OCI-LY3 (cell line): ENCODE measurements around the gene CEACAM6.

Experiments used
- H2AFZ ChIP-seq: fragments of 200-600, 300-600 bp; shearing (Covaris generic); 2 replicates; pipeline ENCODE4 v1.6.0; 2014; ENCODE audit warnings: antibody characterized with exemption, low read depth, low read length
- H3K27ac ChIP-seq: fragments of 200-600, 300-600 bp; sonication (generic); 2 replicates; pipeline ENCODE4 v1.5.1; 2014; ENCODE audit warnings: mild to moderate bottlenecking, low read length, moderate library complexity, mixed read lengths
- H3K27me3 ChIP-seq: fragments of 200-600, 300-600 bp; sonication (generic); 2 replicates; pipeline ENCODE4 v1.6.1; 2014; ENCODE audit warnings: low read depth, low read length, mixed read lengths
- H3K36me3 ChIP-seq: fragments of 200-600, 300-600 bp; sonication (generic); replicated peaks from 2 replicates; pipeline ENCODE3; 2014; ENCODE audit warnings: low read depth, low read length, mixed read lengths
- H3K4me1 ChIP-seq: fragments of 300-600, 200-600 bp; sonication (generic); 2 replicates; pipeline ENCODE4 v1.6.1; 2014; ENCODE audit warnings: low read length, mixed read lengths
- H3K4me2 ChIP-seq: fragments of 200-600, 300-600 bp; sonication (generic); 2 replicates; pipeline ENCODE4 v1.6.1; 2014; ENCODE audit warnings: low read length, mixed read lengths
- H3K4me3 ChIP-seq: fragments of 300-600, 200-600 bp; sonication (generic); 2 replicates; pipeline ENCODE4 v1.5.1; 2014; ENCODE audit warnings: antibody characterized with exemption, mild to moderate bottlenecking, low read length, moderate library complexity
- H3K79me2 ChIP-seq: fragments of 300-600, 200-600 bp; shearing (Covaris generic); 2 replicates; pipeline ENCODE4 v1.6.1; 2014; ENCODE audit warnings: mild to moderate bottlenecking, low read length, mixed read lengths
- H3K9ac ChIP-seq: fragments of 300-600, 200-600 bp; shearing (Covaris generic); 2 replicates; pipeline ENCODE4 v1.6.0; 2014; ENCODE audit warnings: mild to moderate bottlenecking, low read length, moderate library complexity
- H3K9me3 ChIP-seq: fragments of 200-600, 300-600 bp; shearing (Covaris generic); 2 replicates; pipeline ENCODE4 v1.6.1; 2014; ENCODE audit warnings: low read length, mixed read lengths; ENCODE audit not compliant: insufficient read depth
- H4K20me1 ChIP-seq: fragments of 200-600, 300-600 bp; sonication (generic); 2 replicates; pipeline ENCODE4 v1.6.1; 2016; ENCODE audit warnings: low read length, mixed read lengths; ENCODE audit not compliant: insufficient read depth
- EZH2phosphoT487 ChIP-seq: fragments of 200-600 bp; shearing (Covaris generic); IDR thresholded peaks from 2 replicates; pipeline ENCODE4 v1.6.1; 2018; ENCODE audit warnings: antibody characterized with exemption, mixed run types, low read depth
- TF ChIP-seq, protein P1 (sequence below): fragments of 200-600, 300-600 bp; sonication (generic); IDR thresholded peaks from 2 replicates; pipeline ENCODE4 v1.5.1; 2014; ENCODE audit warnings: antibody characterized with exemption, low read length, low read depth

CEACAM6 gene

DNA sequence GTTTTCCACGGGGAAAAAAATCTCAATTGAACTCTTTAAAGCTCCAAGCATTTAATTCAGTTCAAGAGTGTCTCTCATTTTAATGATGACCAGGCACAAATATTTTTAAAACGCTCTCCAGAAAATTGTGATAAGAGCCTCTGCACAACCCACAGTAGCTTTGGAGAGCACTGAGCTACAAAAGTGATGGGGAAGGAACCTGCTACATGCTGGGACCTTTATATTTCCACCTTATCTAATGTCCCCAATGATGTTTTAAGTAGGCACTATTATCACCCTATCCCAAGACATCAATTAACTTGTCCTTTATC, 14.1 kb upstream of the CEACAM6 start:
- TF ChIP-seq, protein P1, sequence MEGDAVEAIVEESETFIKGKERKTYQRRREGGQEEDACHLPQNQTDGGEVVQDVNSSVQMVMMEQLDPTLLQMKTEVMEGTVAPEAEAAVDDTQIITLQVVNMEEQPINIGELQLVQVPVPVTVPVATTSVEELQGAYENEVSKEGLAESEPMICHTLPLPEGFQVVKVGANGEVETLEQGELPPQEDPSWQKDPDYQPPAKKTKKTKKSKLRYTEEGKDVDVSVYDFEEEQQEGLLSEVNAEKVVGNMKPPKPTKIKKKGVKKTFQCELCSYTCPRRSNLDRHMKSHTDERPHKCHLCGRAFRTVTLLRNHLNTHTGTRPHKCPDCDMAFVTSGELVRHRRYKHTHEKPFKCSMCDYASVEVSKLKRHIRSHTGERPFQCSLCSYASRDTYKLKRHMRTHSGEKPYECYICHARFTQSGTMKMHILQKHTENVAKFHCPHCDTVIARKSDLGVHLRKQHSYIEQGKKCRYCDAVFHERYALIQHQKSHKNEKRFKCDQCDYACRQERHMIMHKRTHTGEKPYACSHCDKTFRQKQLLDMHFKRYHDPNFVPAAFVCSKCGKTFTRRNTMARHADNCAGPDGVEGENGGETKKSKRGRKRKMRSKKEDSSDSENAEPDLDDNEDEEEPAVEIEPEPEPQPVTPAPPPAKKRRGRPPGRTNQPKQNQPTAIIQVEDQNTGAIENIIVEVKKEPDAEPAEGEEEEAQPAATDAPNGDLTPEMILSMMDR, result no peak
- no peak for TF ChIP-seq EZH2phosphoT487
- peaks cover 48% of the 10 kb centered on the region for H3K27me3 ChIP-seq
- H3K4me2 ChIP-seq, result no peak overlapping the region
- no peaks in the 10 kb centered on the region for H3K79me2 ChIP-seq
- H2AFZ ChIP-seq, result no peak overlapping the region
- no peak overlapping the region for H3K4me3 ChIP-seq
- no peaks in the 10 kb centered on the region for H3K36me3 ChIP-seq
- no peak overlapping the region for H3K9ac ChIP-seq
- H4K20me1 ChIP-seq, result no peaks in the 10 kb centered on the region
- H3K9me3 ChIP-seq, result no peaks in the 10 kb centered on the region
- no peaks in the 10 kb centered on the region for H3K4me1 ChIP-seq
- no peak overlapping the region for H3K27ac ChIP-seq

DNA sequence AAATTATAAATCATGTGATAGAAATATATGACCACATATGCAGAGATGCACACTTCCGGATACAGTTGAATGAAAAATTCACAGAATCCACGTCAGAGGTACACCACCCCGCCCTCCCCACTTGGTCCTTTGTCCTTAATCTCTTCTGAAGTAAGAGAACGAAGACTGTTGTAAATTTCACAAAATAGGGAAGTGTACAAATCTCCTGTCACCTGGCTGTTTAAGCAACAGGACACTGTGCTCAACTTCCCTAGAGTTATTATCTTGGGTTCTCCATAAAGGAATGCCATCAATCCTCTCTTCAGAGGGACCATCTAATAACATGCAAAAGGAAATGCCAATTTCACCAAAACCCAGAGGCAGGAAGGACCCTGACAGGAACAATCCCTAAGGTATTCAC, 10.5 kb upstream of the CEACAM6 start:
- H3K4me2 ChIP-seq, result no peak overlapping the region
- no peak overlapping the region for H3K27ac ChIP-seq

DNA sequence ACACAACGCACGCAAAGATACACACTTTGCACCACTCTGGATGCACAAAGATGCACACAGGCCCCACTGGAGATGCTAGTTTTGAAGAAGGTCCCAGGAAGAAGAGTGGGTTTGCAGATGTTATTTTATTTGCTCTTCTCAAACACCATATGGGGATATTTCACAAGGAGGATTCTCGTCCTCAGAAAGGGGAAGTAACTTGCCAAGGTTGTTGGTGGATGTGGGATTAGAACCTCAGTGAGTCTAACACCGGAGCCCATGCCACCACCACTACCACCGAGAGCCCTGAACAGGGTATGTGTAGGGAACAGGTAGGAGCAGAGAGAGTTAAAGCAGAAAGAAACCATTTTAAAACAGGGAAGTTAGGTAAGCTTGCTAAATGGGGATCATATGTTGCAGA, 9.6 kb upstream of the CEACAM6 start:
- H3K4me2 ChIP-seq, result no peak overlapping the region
- no peaks in the 10 kb centered on the region for H3K36me3 ChIP-seq
- no peaks in the 10 kb centered on the region for H4K20me1 ChIP-seq
- no peak overlapping the region for H2AFZ ChIP-seq
- no peak overlapping the region for H3K4me3 ChIP-seq
- no peak overlapping the region for H3K27ac ChIP-seq
- no peak for TF ChIP-seq EZH2phosphoT487
- TF ChIP-seq, protein P1, result no peak
- H3K9ac ChIP-seq, result no peak overlapping the region
- no peaks in the 10 kb centered on the region for H3K9me3 ChIP-seq
- H3K79me2 ChIP-seq, result no peaks in the 10 kb centered on the region
- peaks cover 2% of the 10 kb centered on the region; the same call in 1 of the 2 replicates for H3K4me1 ChIP-seq
- H3K27me3 ChIP-seq, result peaks cover 42% of the 10 kb centered on the region

More for the DNA sequence above, 10.5 kb upstream of the CEACAM6 start:
- H2AFZ ChIP-seq, result no peak overlapping the region
- no peak overlapping the region for H3K4me3 ChIP-seq
- no peaks in the 10 kb centered on the region for H3K79me2 ChIP-seq
- H3K9ac ChIP-seq, result no peak overlapping the region
- TF ChIP-seq, protein P1, result no peak
- TF ChIP-seq EZH2phosphoT487, result no peak
- H3K36me3 ChIP-seq, result no peaks in the 10 kb centered on the region
- no peaks in the 10 kb centered on the region for H3K4me1 ChIP-seq
- H4K20me1 ChIP-seq, result no peaks in the 10 kb centered on the region
- no peaks in the 10 kb centered on the region for H3K9me3 ChIP-seq
- H3K27me3 ChIP-seq, result peaks cover 46% of the 10 kb centered on the region

DNA sequence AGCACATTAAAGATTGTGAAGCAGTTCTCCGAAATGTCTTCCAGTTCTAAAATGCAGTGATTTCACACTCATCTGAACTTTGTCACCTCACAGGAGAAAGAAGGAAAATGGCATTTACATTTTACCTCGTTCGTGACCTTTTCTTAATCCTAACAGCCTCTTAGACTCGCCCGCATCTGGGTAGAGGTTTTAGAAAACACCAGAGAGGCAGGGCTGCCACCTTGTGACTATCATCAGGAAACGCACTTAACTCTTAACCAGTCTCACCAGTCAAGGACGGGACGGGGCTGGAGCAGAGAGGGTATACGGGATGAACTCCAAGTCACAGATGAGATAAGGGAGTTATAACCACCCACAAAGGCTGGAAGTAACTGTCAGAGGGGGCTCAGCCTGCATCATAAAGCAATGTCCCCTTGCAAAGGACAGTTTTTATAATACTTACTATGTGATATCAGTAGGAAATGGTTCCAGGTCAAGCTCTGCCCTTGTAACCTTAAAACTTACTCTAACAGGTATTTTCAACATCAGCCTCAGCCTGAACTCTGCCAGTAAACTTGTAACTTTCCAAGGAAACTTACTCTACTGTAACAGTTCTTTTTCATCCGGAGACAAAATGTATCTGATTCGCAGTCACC, 8.6 kb upstream of the CEACAM6 start:
- H2AFZ ChIP-seq, result no peak overlapping the region
- H3K4me3 ChIP-seq, result no peak overlapping the region
- no peak for TF ChIP-seq EZH2phosphoT487
- TF ChIP-seq, protein P1, result peak; percentile 84
- no peaks in the 10 kb centered on the region for H3K79me2 ChIP-seq
- H3K27ac ChIP-seq, result no peak overlapping the region
- H3K4me2 ChIP-seq, result peak overlapping the region; percentile 42
- H3K9me3 ChIP-seq, result no peaks in the 10 kb centered on the region
- peaks cover 4% of the 10 kb centered on the region; the same call in 1 of the 2 replicates for H3K4me1 ChIP-seq
- H3K36me3 ChIP-seq, result no peaks in the 10 kb centered on the region
- H3K27me3 ChIP-seq, result peaks cover 52% of the 10 kb centered on the region
- no peak overlapping the region for H3K9ac ChIP-seq
- no peaks in the 10 kb centered on the region for H4K20me1 ChIP-seq
